SK-N-SH (cell line): ENCODE results near the gene PIEZO2. TPM values are rescaled to one million over a fixed set of nuclear protein-coding genes. Genes with fewer than 3 reads are reported as not detected.

Source experiments
- CTCF ChIA-PET: fragments of 300-600, 350-600 bp; formaldehyde crosslinking; extraction: SDS; loops from one replicate; lab custom pipeline; 2021; lab: Yijun Ruan, JAX
- POLR2A ChIA-PET: fragments of 350-600 bp; sonication (Branson Sonifier 250); formaldehyde crosslinking; extraction: SDS; loops from one replicate; lab custom pipeline; 2020; ENCODE audit warnings: antibody characterized with exemption, inconsistent platforms; lab: Yijun Ruan, JAX
- DNase-seq: peaks from one replicate; pipeline ENCODE4 v3.0.0; 2012
- H2AFZ ChIP-seq: fragments of 200-600 bp; sonication (generic); 2 replicates; pipeline ENCODE4 v1.8.1; 2016; ENCODE audit warnings: antibody characterized with exemption, mild to moderate bottlenecking, low read depth
- H3F3A ChIP-seq: fragments of 200-600 bp; sonication (generic); replicated peaks from 2 replicates; pipeline ENCODE3; 2016; ENCODE audit warnings: antibody characterized with exemption, mild to moderate bottlenecking; ENCODE audit not compliant: insufficient read depth
- H3K27ac ChIP-seq, 2 experiments: fragments of 200-500 bp in 1 of 2; fragments of 200-600 bp in 1 of 2; sonication (Bioruptor generic) in 1 of 2; sonication (generic), shearing (Covaris generic) in 1 of 2; 2 replicates each; pipeline versions ENCODE4 v1.5.1 to v1.6.1; 2014 to 2016; ENCODE audit warnings: low read depth in 2 of 2, inconsistent platforms in 1 of 2, low read length in 1 of 2, mild to moderate bottlenecking in 1 of 2, mixed read lengths in 1 of 2
- H3K27me3 ChIP-seq: fragments of 200-600 bp; sonication (generic), shearing (Covaris generic); 2 replicates; pipeline ENCODE4 v1.6.1; 2016; ENCODE audit warnings: mixed run types; ENCODE audit not compliant: insufficient read depth
- H3K36me3 ChIP-seq, 2 experiments: fragments of 200-500 bp in 1 of 2; fragments of 200-600 bp in 1 of 2; sonication (Bioruptor generic) in 1 of 2; sonication (generic) in 1 of 2; replicated peaks in 1 of 2; 2 replicates each; pipeline versions ENCODE3 to v1.5.1; 2014 to 2016; ENCODE audit warnings: low read length in 1 of 2, mild to moderate bottlenecking in 1 of 2; ENCODE audit not compliant: insufficient read depth in 2 of 2, control insufficient read depth in 1 of 2
- H3K4me1 ChIP-seq, 2 experiments: fragments of 200-500 bp in 1 of 2; fragments of 200-600 bp in 1 of 2; sonication (Bioruptor generic) in 1 of 2; sonication (generic), shearing (Covaris generic) in 1 of 2; 2 replicates each; pipeline versions ENCODE4 v1.5.1 to v1.6.1; 2014 to 2016; ENCODE audit warnings: low read depth in 1 of 2, low read length in 1 of 2, mixed run types in 1 of 2; ENCODE audit not compliant: insufficient read depth in 2 of 2, control insufficient read depth in 1 of 2
- H3K4me2 ChIP-seq: fragments of 200-600 bp; sonication (generic), shearing (Covaris generic); 2 replicates; pipeline ENCODE4 v1.6.1; 2017; ENCODE audit warnings: mixed run types
- H3K4me3 ChIP-seq, 2 experiments: fragments of 200-500 bp in 1 of 2; fragments of 200-600 bp in 1 of 2; sonication (Bioruptor generic) in 1 of 2; sonication (generic), shearing (Covaris generic) in 1 of 2; 2 replicates each; pipeline versions ENCODE4 v1.5.1 to v1.8.1; 2014 to 2016; ENCODE audit warnings: low read depth in 2 of 2, inconsistent platforms in 1 of 2, low read length in 1 of 2, mild to moderate bottlenecking in 1 of 2, mixed read lengths in 1 of 2, moderate library complexity in 1 of 2
- H3K79me2 ChIP-seq: fragments of 200-600 bp; sonication (generic); 2 replicates; pipeline ENCODE4 v1.8.1; 2017; ENCODE audit warnings: mild to moderate bottlenecking; ENCODE audit not compliant: insufficient read depth
- H3K9ac ChIP-seq: fragments of 200-600 bp; sonication (generic); 2 replicates; pipeline ENCODE4 v1.6.1; 2017; ENCODE audit warnings: mixed run types
- H3K9me2 ChIP-seq: fragments of 200-600 bp; sonication (generic); 2 replicates; pipeline ENCODE4 v1.6.1; 2017; ENCODE audit warnings: mixed run types
- H3K9me3 ChIP-seq: fragments of 200-600 bp; sonication (generic); 2 replicates; pipeline ENCODE4 v1.6.1; 2017; ENCODE audit warnings: mixed run types, mild to moderate bottlenecking, moderate library complexity
- H4K20me1 ChIP-seq: fragments of 200-600 bp; sonication (generic); 2 replicates; pipeline ENCODE4 v1.6.1; 2017; ENCODE audit warnings: mild to moderate bottlenecking, mixed run types; ENCODE audit not compliant: insufficient read depth
- CHD2 ChIP-seq: fragments of 150-350 bp; IDR thresholded peaks from 2 replicates; pipeline ENCODE4 v1.6.1; 2018; ENCODE audit warnings: low read length; ENCODE audit not compliant: partially characterized antibody
- CTCF ChIP-seq: fragments of 200-600 bp; sonication (generic); IDR thresholded peaks from 2 replicates; pipeline ENCODE4 v1.6.1; 2017; ENCODE audit warnings: antibody characterized with exemption, mild to moderate bottlenecking, moderate library complexity
- FOSL2 ChIP-seq: IDR thresholded peaks from 2 replicates; pipeline ENCODE4 v1.4.0; 2012; ENCODE audit warnings: low read depth, mild to moderate bottlenecking, moderate library complexity, borderline replicate concordance
- FOXM1 ChIP-seq: IDR thresholded peaks from 2 replicates; pipeline ENCODE4 v1.4.0; 2012; ENCODE audit warnings: low read depth, mild to moderate bottlenecking
- GABPA ChIP-seq: IDR thresholded peaks from 2 replicates; pipeline ENCODE4 v1.4.0; 2012; ENCODE audit warnings: low read depth, mild to moderate bottlenecking
- MEF2A ChIP-seq: IDR thresholded peaks from 2 replicates; pipeline ENCODE4 v1.4.0; 2012; ENCODE audit warnings: low read depth, borderline replicate concordance
- MXI1 ChIP-seq: IDR thresholded peaks from 2 replicates; pipeline ENCODE4 v1.6.1; 2012; ENCODE audit warnings: mild to moderate bottlenecking, low read depth, low read length, improper control_type of control experiment
- NFIC ChIP-seq: IDR thresholded peaks from 2 replicates; pipeline ENCODE4 v1.4.0; 2012; ENCODE audit warnings: borderline replicate concordance
- POLR2AphosphoS5 ChIP-seq: IDR thresholded peaks from 2 replicates; pipeline ENCODE4 v1.6.1; 2012; ENCODE audit warnings: low read depth, low read length
- RAD21 ChIP-seq: IDR thresholded peaks from 2 replicates; pipeline ENCODE4 v1.6.1; 2012; ENCODE audit warnings: mild to moderate bottlenecking, low read length
- REST ChIP-seq: IDR thresholded peaks from 2 replicates; pipeline ENCODE4 v1.6.1; 2012; ENCODE audit warnings: mild to moderate bottlenecking, low read depth, low read length, moderate library complexity
- SIN3A ChIP-seq: IDR thresholded peaks from 2 replicates; pipeline ENCODE4 v1.6.1; 2012; ENCODE audit warnings: low read depth, mild to moderate bottlenecking, low read length, moderate library complexity, borderline replicate concordance
- TAF1 ChIP-seq: IDR thresholded peaks from 2 replicates; pipeline ENCODE4 v1.6.1; 2012; ENCODE audit warnings: low read depth, mild to moderate bottlenecking, low read length, moderate library complexity, borderline replicate concordance
- TEAD4 ChIP-seq: IDR thresholded peaks from 2 replicates; pipeline ENCODE4 v1.4.0; 2012; ENCODE audit warnings: mild to moderate bottlenecking, borderline replicate concordance; ENCODE audit not compliant: insufficient read depth
- WGBS: methylation state at CpG from one replicate; pipeline ENCODE4 v1.1.6; 2017; ENCODE audit warnings: low lambda C conversion rate; 5-methylcytosine and 5-hydroxymethylcytosine counted together
- polyA plus RNA-seq, 3 experiments: library from polyadenylated mRNA; depleted of rRNA; stranded (reverse); fragments of >200 nt; gene quantifications; 2 replicates each; pipeline ENCODE4 v1.2.3, GENCODE V29; 2012
- TF ChIP-seq, protein P1 (sequence below): IDR thresholded peaks from 2 replicates; pipeline ENCODE4 v1.4.0; 2012; ENCODE audit warnings: low read depth, borderline replicate concordance
- TF ChIP-seq, protein P2 (sequence below): fragments of 150-350 bp; IDR thresholded peaks from 2 replicates; pipeline ENCODE4 v1.6.1; 2017; ENCODE audit warnings: antibody characterized with exemption, low read length, low read depth, borderline replicate concordance

PIEZO2 gene
- polyA plus RNA-seq, 1 of the 3 experiments (the other 2 are of a cell fraction): not detected

- TF ChIP-seq REST: no peak
- TF ChIP-seq, all 33 proteins: peak for 0
Observed at GRCh38 chr18:11066038-11066437, 83.3 kb downstream of the PIEZO2 start (continued).

DNA sequence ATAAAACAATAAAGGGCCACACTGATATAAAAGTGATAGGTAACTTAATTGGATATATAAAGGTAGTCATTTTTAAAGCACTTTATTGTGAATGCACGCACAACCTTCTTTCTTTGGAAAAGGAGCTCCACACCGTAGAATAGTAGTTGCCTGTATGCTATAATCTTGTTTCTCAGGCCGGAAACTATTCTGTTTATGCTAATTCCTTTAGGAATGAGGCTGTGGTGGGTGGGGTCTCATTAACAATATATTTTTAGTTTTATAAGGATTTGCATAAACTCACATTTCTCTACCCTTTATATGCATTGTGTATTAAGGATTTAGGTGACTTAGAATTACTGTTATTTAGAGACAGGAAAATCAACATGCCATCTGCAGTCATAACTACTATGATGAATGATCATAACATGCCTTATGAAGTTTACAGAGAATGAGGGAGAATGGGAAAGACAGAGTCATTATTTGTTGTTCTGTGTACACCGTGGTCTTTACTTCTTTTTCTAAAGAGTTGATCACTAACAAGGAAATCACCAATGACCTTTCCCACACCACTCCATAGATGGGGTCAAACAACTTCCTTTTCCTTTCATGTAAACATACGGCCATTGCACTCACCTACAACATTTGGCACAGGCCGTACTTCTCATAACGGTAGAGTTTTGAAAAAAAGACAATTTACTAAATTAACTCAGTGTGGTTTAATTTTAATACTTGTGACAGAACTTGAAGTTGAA lies 84.5 kb downstream of the PIEZO2 start:
- no peaks in the 10 kb centered on the region for H3K27me3 ChIP-seq
- no peak for TF ChIP-seq TEAD4
- no peak for TF ChIP-seq CHD2
- no peak for TF ChIP-seq MXI1
- no peak for TF ChIP-seq SIN3A
- no peak for TF ChIP-seq POLR2AphosphoS5
- no peak for TF ChIP-seq GABPA
- TF ChIP-seq RAD21: no peak
- TF ChIP-seq, protein P1, sequence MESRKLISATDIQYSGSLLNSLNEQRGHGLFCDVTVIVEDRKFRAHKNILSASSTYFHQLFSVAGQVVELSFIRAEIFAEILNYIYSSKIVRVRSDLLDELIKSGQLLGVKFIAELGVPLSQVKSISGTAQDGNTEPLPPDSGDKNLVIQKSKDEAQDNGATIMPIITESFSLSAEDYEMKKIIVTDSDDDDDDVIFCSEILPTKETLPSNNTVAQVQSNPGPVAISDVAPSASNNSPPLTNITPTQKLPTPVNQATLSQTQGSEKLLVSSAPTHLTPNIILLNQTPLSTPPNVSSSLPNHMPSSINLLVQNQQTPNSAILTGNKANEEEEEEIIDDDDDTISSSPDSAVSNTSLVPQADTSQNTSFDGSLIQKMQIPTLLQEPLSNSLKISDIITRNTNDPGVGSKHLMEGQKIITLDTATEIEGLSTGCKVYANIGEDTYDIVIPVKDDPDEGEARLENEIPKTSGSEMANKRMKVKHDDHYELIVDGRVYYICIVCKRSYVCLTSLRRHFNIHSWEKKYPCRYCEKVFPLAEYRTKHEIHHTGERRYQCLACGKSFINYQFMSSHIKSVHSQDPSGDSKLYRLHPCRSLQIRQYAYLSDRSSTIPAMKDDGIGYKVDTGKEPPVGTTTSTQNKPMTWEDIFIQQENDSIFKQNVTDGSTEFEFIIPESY: no peak
- TF ChIP-seq NFIC: no peak
- TF ChIP-seq FOSL2: no peak
- TF ChIP-seq MEF2A: no peak
- TF ChIP-seq, protein P2, sequence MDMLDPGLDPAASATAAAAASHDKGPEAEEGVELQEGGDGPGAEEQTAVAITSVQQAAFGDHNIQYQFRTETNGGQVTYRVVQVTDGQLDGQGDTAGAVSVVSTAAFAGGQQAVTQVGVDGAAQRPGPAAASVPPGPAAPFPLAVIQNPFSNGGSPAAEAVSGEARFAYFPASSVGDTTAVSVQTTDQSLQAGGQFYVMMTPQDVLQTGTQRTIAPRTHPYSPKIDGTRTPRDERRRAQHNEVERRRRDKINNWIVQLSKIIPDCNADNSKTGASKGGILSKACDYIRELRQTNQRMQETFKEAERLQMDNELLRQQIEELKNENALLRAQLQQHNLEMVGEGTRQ: no peak
- no peak for TF ChIP-seq CTCF
- no peak for TF ChIP-seq TAF1
- no peak for TF ChIP-seq FOXM1
- TF ChIP-seq, all 33 proteins: peak for 0
- H3K4me3 ChIP-seq: no peak overlapping the region
- H3K79me2 ChIP-seq: no peaks in the 10 kb centered on the region
- H3K36me3 ChIP-seq: no peaks in the 10 kb centered on the region
- no peaks in the 10 kb centered on the region for H3K9me3 ChIP-seq
- POLR2A ChIA-PET: no interaction called here
- H3K27ac ChIP-seq: no peak overlapping the region
- H3K9ac ChIP-seq: no peak overlapping the region
- WGBS: 4% methylated on average over 7 of the region's 7 CpGs
- CTCF ChIA-PET: no interaction called here
- H2AFZ ChIP-seq: no peak overlapping the region
- DNase-seq: no peak
- no peaks in the 10 kb centered on the region for H3K4me1 ChIP-seq
- H3K9me2 ChIP-seq: no peaks in the 10 kb centered on the region
- no peaks in the 10 kb centered on the region for H4K20me1 ChIP-seq
- no peak overlapping the region for H3K4me2 ChIP-seq
- H3F3A ChIP-seq: no peaks in the 10 kb centered on the region
